Breast epithelium (tissue), 4 donors: ENCODE data around the gene TMEM97. TPM values are rescaled to one million over a fixed set of nuclear protein-coding genes. Genes with fewer than 3 reads are reported as not detected.

Experiments used
- DNase-seq, 2 donors: peaks; one replicate each; pipeline ENCODE4 v3.0.0-alpha.2; 2019; ENCODE audit warnings: low spot score in 2 of 2
- H3K27ac ChIP-seq, 2 donors: fragments of 200-600 bp; sonication (generic) in 1 of 2; one replicate each; pipeline ENCODE4 v1.5.1; 2016 to 2019; ENCODE audit warnings: mild to moderate bottlenecking in 1 of 2
- H3K27me3 ChIP-seq, 2 donors: fragments of 200-600 bp; sonication (generic) in 1 of 2; one replicate each; pipeline versions ENCODE4 v1.5.1 to v1.6.0; 2017 to 2019; ENCODE audit warnings: control low read depth in 1 of 2, mild to moderate bottlenecking in 1 of 2
- H3K36me3 ChIP-seq: fragments of 200-600 bp; one replicate; pipeline ENCODE4 v1.5.1; 2019
- H3K4me1 ChIP-seq, 2 donors: fragments of 200-600 bp; sonication (generic); one replicate each; pipeline ENCODE4 v1.5.1; 2016 to 2019; ENCODE audit warnings: control low read depth in 1 of 2
- H3K4me3 ChIP-seq, 3 donors: fragments of 200-600 bp; sonication (generic); 1 replicate in 2 of 3; 2 replicates in 1 of 3; pipeline ENCODE4 v1.5.1; 2016 to 2019; ENCODE audit warnings: mild to moderate bottlenecking in 3 of 3, moderate library complexity in 2 of 3
- H3K9me3 ChIP-seq, 2 donors: fragments of 200-600 bp; sonication (generic) in 1 of 2; one replicate each; pipeline ENCODE4 v1.5.1; 2016 to 2019; ENCODE audit warnings: control low read depth in 1 of 2
- POLR2A ChIP-seq: fragments of 450-650 bp; IDR thresholded peaks from one replicate; pipeline ENCODE4 v1.6.1; 2016; ENCODE audit warnings: antibody characterized with exemption, mild to moderate bottlenecking, moderate library complexity
- POLR2AphosphoS5 ChIP-seq, 3 donors: sonication (generic); formaldehyde crosslinking; IDR thresholded peaks; one replicate each; pipeline ENCODE4 v1.6.1; 2017; ENCODE audit warnings: antibody characterized with exemption in 3 of 3
- intact Hi-C: fragments of 100-400 bp; cut with DNase I; formaldehyde crosslinking; loops from one replicate; pipeline ENCODE4 v1.15.1; 2023; ENCODE audit warnings: low total_unique reads
- total RNA-seq, 3 donors: library from RNA; depleted of rRNA; stranded (reverse); fragments of >200 nt; gene quantifications; one replicate each; pipeline ENCODE4 v1.1.0, GENCODE V29; 2016
- TF ChIP-seq, protein P1 (sequence below), 3 donors: fragments of 450-650 bp; IDR thresholded peaks; one replicate each; pipeline ENCODE4 v1.5.1; 2016 to 2017; ENCODE audit warnings: antibody characterized with exemption in 3 of 3, mild to moderate bottlenecking in 3 of 3, moderate library complexity in 3 of 3

Gene TMEM97
- total RNA-seq, 3 donors from 2014 or later = 7.2 to 9.8 (median 7.5) TPM

DNA sequence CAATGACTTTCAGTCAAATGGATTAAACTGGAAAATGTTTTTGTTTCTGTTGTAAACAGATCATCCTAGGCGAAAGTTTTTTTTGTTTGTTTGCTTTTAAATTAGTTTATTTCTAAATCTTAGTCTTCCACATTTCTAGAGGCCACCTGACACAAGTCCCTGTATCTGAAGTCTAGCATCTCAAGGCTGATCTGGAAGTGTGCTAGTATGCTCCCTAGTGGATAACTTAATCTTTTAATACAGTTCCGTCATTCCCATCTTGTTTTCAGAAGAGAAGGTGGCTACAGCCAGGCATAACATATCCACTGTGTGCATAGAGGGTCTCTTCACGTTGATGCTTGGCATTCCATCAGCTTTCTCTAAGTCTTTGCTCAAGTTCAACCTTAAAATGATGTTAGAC is 8.7 kb downstream of the TMEM97 start:
- DNase-seq = no peak
- Histone ChIP-seq H3K27ac (no peak overlapping the region), H3K4me3 (no peak overlapping the region), H3K36me3 (peaks cover 5% of the 10 kb centered on the region), H3K27me3 (no peaks in the 10 kb centered on the region), H3K9me3 (no peaks in the 10 kb centered on the region), H3K4me1 (no peaks in the 10 kb centered on the region)
- TF ChIP-seq POLR2AphosphoS5 (IDR thresholded peaks at IDR 0.05) (no peak), POLR2A (no peak)
- TF ChIP-seq, protein P1, sequence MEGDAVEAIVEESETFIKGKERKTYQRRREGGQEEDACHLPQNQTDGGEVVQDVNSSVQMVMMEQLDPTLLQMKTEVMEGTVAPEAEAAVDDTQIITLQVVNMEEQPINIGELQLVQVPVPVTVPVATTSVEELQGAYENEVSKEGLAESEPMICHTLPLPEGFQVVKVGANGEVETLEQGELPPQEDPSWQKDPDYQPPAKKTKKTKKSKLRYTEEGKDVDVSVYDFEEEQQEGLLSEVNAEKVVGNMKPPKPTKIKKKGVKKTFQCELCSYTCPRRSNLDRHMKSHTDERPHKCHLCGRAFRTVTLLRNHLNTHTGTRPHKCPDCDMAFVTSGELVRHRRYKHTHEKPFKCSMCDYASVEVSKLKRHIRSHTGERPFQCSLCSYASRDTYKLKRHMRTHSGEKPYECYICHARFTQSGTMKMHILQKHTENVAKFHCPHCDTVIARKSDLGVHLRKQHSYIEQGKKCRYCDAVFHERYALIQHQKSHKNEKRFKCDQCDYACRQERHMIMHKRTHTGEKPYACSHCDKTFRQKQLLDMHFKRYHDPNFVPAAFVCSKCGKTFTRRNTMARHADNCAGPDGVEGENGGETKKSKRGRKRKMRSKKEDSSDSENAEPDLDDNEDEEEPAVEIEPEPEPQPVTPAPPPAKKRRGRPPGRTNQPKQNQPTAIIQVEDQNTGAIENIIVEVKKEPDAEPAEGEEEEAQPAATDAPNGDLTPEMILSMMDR (IDR thresholded peaks at IDR 0.05) = no peak
- intact Hi-C loops = no loop called here

DNA sequence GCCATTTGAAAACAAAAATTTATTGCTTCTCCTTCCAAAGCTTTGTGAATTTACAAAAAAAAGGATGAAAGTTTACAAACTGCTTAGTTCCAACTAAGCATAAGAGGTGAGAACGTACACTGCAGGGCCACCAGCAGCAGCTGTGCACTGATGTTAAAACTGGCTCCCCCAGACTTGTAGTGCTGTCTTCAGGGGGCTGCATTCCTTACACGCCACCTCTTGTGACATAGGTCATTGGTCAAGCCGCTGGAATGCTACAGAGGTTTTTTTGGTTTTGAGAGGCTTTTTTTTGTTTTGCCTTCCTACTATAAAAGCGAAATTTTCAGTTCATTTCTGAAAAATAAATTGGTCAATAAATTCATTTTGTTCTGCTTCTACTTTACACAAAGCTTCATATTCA is 9.3 kb downstream of the TMEM97 start:
- Histone ChIP-seq H3K4me1 (no peaks in the 10 kb centered on the region), H3K9me3 (no peaks in the 10 kb centered on the region), H3K27ac (no peak overlapping the region), H3K27me3 (no peaks in the 10 kb centered on the region), H3K36me3 (peaks cover 5% of the 10 kb centered on the region), H3K4me3 (no peak overlapping the region)
- no peak for DNase-seq
- TF ChIP-seq POLR2AphosphoS5 (IDR thresholded peaks at IDR 0.05) (no peak), POLR2A (no peak)
- TF ChIP-seq, protein P1 (IDR thresholded peaks at IDR 0.05) = no peak
- intact Hi-C loops = no loop called here

DNA sequence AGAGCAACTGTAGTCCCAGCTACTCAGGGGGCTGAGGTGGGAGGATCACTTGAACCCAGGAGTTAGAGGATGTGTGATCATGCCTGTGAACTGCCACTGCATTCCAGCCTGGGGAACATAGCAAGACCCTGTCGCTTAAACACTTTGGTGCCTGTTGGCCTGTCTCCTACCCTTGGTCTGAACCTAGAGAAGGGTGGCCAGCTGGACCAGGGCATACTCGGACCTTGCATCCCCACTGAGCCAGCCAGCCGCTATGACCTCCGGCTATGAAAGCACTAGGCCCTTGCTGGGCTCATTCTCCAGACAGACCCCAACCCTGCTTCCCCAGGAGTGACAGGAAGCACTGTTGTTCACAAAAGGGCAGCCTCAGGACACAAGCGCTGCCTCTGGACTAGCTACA is 11.7 kb downstream of the TMEM97 start:
- no peak for TF ChIP-seq POLR2A
- TF ChIP-seq, protein P1 (IDR thresholded peaks at IDR 0.05) = no peak
- no peak for TF ChIP-seq POLR2AphosphoS5 (IDR thresholded peaks at IDR 0.05)
- intact Hi-C loops = no loop called here
- no peak for DNase-seq
- Histone ChIP-seq H3K27ac (no peak overlapping the region), H3K4me1 (peaks cover 3 to 11% of the 10 kb centered on the region in 2 donors), H3K9me3 (no peaks in the 10 kb centered on the region), H3K4me3 (no peak overlapping the region), H3K36me3 (peaks cover 5% of the 10 kb centered on the region), H3K27me3 (no peaks in the 10 kb centered on the region)

DNA sequence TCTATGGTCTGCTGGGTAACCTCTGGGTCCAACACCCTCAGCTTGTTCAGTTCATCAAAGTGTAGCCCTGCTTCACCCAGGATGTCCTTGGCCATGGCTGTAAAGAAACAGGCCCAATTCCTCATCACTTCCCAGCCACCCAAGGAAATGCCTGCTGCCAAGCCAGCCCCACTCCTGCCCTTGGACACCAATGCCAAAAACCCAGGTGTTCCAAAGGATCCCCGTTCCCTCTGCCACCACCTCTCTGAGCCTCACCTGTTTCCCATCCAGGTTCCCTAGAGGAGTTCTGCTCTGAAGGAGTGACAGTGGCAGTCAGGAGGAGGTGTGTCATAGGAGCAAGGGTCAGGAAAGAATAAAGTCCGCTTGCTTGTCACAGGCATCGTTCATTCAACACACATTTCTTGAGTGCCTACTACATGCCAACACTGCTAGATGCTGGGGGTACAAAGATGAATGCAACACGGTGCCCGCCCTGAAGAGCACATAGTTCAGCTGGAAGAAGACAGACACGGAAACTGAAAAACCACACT is 13.0 kb downstream of the TMEM97 start:
- intact Hi-C loops = no loop called here

DNA sequence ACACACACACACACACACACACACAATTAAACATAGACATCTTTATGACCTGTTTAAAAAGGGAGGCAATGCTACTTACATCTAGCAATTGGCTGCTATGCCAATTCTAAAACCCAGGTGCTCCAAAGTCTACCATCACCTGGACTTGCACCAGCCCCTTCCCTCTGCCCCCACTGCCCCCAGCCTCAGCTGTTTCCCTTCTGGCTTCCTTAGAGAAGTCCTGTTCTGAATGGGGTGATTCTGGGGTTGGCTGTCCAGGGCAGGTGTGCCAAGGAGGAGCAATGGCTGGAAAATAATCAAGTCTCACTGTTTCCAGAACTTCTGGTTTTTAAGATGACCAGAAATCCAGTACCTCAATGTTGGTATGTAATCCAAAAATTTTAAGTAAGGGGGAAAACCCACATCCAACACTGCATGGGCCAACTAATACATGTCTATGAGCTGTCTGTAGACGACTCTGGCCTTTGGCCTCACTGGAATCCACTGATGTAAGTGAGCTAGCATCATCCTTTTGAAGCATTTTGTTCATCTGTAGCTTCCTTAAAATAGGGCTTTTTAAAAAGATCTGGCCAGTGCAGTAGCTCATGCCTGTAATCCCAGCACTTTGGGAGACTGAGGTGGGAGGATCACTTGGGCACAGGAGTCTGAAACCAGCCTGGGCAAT is 14.2 kb downstream of the TMEM97 start:
- Histone ChIP-seq H3K4me3 (no peak overlapping the region), H3K4me1 (peaks cover 3 to 16% of the 10 kb centered on the region in 2 donors), H3K27me3 (no peaks in the 10 kb centered on the region), H3K9me3 (no peaks in the 10 kb centered on the region), H3K36me3 (peaks cover 5% of the 10 kb centered on the region), H3K27ac (no peak overlapping the region)
- intact Hi-C loops = no loop called here
- no peak for TF ChIP-seq POLR2AphosphoS5 (IDR thresholded peaks at IDR 0.05)
- TF ChIP-seq, protein P1 (IDR thresholded peaks at IDR 0.05) = no peak
- DNase-seq = no peak

More for the DNA sequence above, 13.0 kb downstream of the TMEM97 start:
- H3K27ac ChIP-seq = no peak overlapping the region
- no peaks in the 10 kb centered on the region for H3K9me3 ChIP-seq
- H3K4me3 ChIP-seq = no peak overlapping the region
- DNase-seq = no peak
- TF ChIP-seq POLR2AphosphoS5 (IDR thresholded peaks at IDR 0.05) (no peak), POLR2A (no peak)
- TF ChIP-seq, protein P1 (IDR thresholded peaks at IDR 0.05) = no peak
- no peaks in the 10 kb centered on the region for H3K27me3 ChIP-seq
- peaks cover 3 to 11% of the 10 kb centered on the region in 2 donors for H3K4me1 ChIP-seq
- peaks cover 5% of the 10 kb centered on the region for H3K36me3 ChIP-seq
